HepG2 (cell line): ENCODE results near the gene ABHD17C. TPM values are rescaled to one million over a fixed set of nuclear protein-coding genes. Genes with fewer than 3 reads are reported as not detected.

Experiments used
- ATAC-seq: fragments of 200-7000 bp; cut with Tn5 transposase; 3 replicates; pipeline ENCODE4 v1.9.1; 2020; ENCODE audit warnings: mild to moderate bottlenecking, moderate library complexity
- BruUV-seq: library from RNA; stranded (reverse); fragments of 400-500 nt; replicated peaks from 2 replicates; lab custom pipeline; 2021; lab: Mats Ljungman, UMichigan
- CTCF ChIA-PET: fragments of 300-600 bp; formaldehyde crosslinking; extraction: SDS; loops from one replicate; lab custom pipeline; 2021; ENCODE audit warnings: low total read pairs, inconsistent platforms, low intra/inter-chr PET ratio; lab: Yijun Ruan, JAX
- POLR2A ChIA-PET: fragments of 350-600 bp; sonication (Branson Sonifier 250); formaldehyde crosslinking; loops from one replicate; lab custom pipeline; 2020; ENCODE audit warnings: antibody characterized with exemption, inconsistent platforms; lab: Yijun Ruan, JAX
- DNase-seq: peaks from one replicate; pipeline ENCODE4 v3.0.0-alpha.2; 2015; ENCODE audit warnings: low spot score
- FAIRE-seq: peaks from 3 replicates; lab custom pipeline; 2011; peaks lifted over from hg19 to GRCh38; lab: Jason Lieb, UNC
- H2AFZ ChIP-seq: one replicate; pipeline ENCODE4 v1.6.1; 2011; ENCODE audit warnings: low read length, inconsistent platforms
- H3K27ac ChIP-seq: fragments of 300-600 bp; 3 replicates; pipeline ENCODE4 v1.8.0; 2011; ENCODE audit warnings: mixed run types, mild to moderate bottlenecking, mixed read lengths, low read length, inconsistent platforms; ENCODE audit not compliant: insufficient read depth; ENCODE audit errors: extremely low read length
- H3K27me3 ChIP-seq, 2 experiments: fragments of 200-600 bp in 1 of 2; 2 replicates in 1 of 2; 3 replicates in 1 of 2; pipeline versions ENCODE4 v1.6.0 to v1.8.0; 2011; ENCODE audit warnings: low read length in 2 of 2, mild to moderate bottlenecking in 2 of 2, moderate library complexity in 2 of 2, inconsistent platforms in 1 of 2; ENCODE audit not compliant: insufficient read depth in 2 of 2, control insufficient read depth in 1 of 2
- H3K36me3 ChIP-seq, 2 experiments: fragments of 200-600 bp in 1 of 2; replicated peaks in 1 of 2; 2 replicates in 1 of 2; 3 replicates in 1 of 2; pipeline versions ENCODE4 v1.5.1 to v1.8.0; 2011; ENCODE audit warnings: low read length in 2 of 2, inconsistent platforms in 1 of 2; ENCODE audit not compliant: insufficient read depth in 2 of 2, control insufficient read depth in 1 of 2
- H3K4me1 ChIP-seq: 2 replicates; pipeline ENCODE4 v1.5.1; 2012; ENCODE audit warnings: low read length, inconsistent platforms; ENCODE audit not compliant: insufficient read depth
- H3K4me2 ChIP-seq: 2 replicates; pipeline ENCODE4 v1.6.0; 2011; ENCODE audit warnings: low read depth, low read length, inconsistent platforms
- H3K4me3 ChIP-seq, 3 experiments: fragments of 200-600 bp in 1 of 3; sonication (generic), shearing (Covaris generic) in 1 of 3; replicated peaks in 1 of 3; 2 replicates each; pipeline ENCODE4 v1.5.1; 2011 to 2016; ENCODE audit warnings: low read length in 3 of 3, inconsistent platforms in 2 of 3, low read depth in 2 of 3, mild to moderate bottlenecking in 2 of 3, control low read depth in 1 of 3, mixed read lengths in 1 of 3; ENCODE audit not compliant: insufficient read depth in 1 of 3
- H3K79me2 ChIP-seq: one replicate; pipeline ENCODE4 v1.6.1; 2011; ENCODE audit warnings: low read length, inconsistent platforms; ENCODE audit not compliant: insufficient read depth
- H3K9ac ChIP-seq: 2 replicates; pipeline ENCODE4 v1.6.0; 2011; ENCODE audit warnings: mild to moderate bottlenecking, low read depth, low read length, inconsistent platforms; ENCODE audit not compliant: insufficient read depth
- H3K9me3 ChIP-seq: 2 replicates; pipeline ENCODE4 v1.5.1; 2012; ENCODE audit warnings: mild to moderate bottlenecking, low read length
- H4K20me1 ChIP-seq: 2 replicates; pipeline ENCODE4 v1.6.0; 2011; ENCODE audit warnings: inconsistent platforms, mild to moderate bottlenecking, low read length, moderate library complexity; ENCODE audit not compliant: insufficient read depth
- CEBPG ChIP-seq: IDR thresholded peaks from 2 replicates; pipeline ENCODE4 v1.6.1; 2016
- CHCHD3 ChIP-seq: sonication (generic); formaldehyde crosslinking; IDR thresholded peaks from 2 replicates; pipeline ENCODE4 v1.8.0; 2022; ENCODE audit warnings: mild to moderate bottlenecking, missing genetic modification reagents, moderate library complexity
- HNF4A ChIP-seq: sonication (generic); formaldehyde crosslinking; IDR thresholded peaks from 2 replicates; pipeline ENCODE4 v1.4.0; 2020; ENCODE audit warnings: missing genetic modification reagents
- PHF21A ChIP-seq: sonication (generic); formaldehyde crosslinking; IDR thresholded peaks from 2 replicates; pipeline ENCODE4 v1.5.0; 2020; ENCODE audit warnings: mild to moderate bottlenecking, missing genetic modification reagents
- ZBTB3 ChIP-seq: sonication (generic); formaldehyde crosslinking; IDR thresholded peaks from 2 replicates; pipeline ENCODE4 v1.4.0; 2020; ENCODE audit warnings: low read depth, mild to moderate bottlenecking, moderate library complexity, missing genetic modification reagents, borderline replicate concordance
- ZFP36L1 ChIP-seq: sonication (generic); formaldehyde crosslinking; IDR thresholded peaks from 2 replicates; pipeline ENCODE4 v1.8.0; 2022; ENCODE audit warnings: mild to moderate bottlenecking, missing genetic modification reagents, moderate library complexity
- ZFY ChIP-seq: sonication (generic); formaldehyde crosslinking; IDR thresholded peaks from 2 replicates; pipeline ENCODE4 v1.4.0; 2020; ENCODE audit warnings: missing genetic modification reagents
- ZKSCAN5 ChIP-seq: sonication (generic); formaldehyde crosslinking; IDR thresholded peaks from 2 replicates; pipeline ENCODE4 v1.5.1; 2020; ENCODE audit warnings: mild to moderate bottlenecking, missing genetic modification reagents
- ZNF263 ChIP-seq: sonication (generic); formaldehyde crosslinking; IDR thresholded peaks from 2 replicates; pipeline ENCODE4 v1.4.0; 2020; ENCODE audit warnings: missing genetic modification reagents
- WGBS: methylation state at CpG from one replicate; pipeline ENCODE4 v1.1.6; 2017; ENCODE audit warnings: low lambda C conversion rate; 5-methylcytosine and 5-hydroxymethylcytosine counted together
- in situ Hi-C: cut with HindIII; loops from 2 replicates; pipeline ENCODE4 v1.10.0; 2017; ENCODE audit warnings: low pct_unique_long_range_greater_than_20kb; ENCODE audit not compliant: extremely low pct_ligation_motif_present
- intact Hi-C: fragments of 100-400 bp; cut with micrococcal nuclease; formaldehyde crosslinking; loops from one replicate; pipeline ENCODE4 v1.10.0; 2022; ENCODE audit not compliant: unreplicated experiment
- polyA plus RNA-seq, 8 experiments: library from polyadenylated mRNA; depleted of rRNA in 3 of 8; stranded (reverse) in 7 of 8; unstranded in 1 of 8; fragments of >200 nt; fragmentation: Illumina TruSeq in 4 of 8; extraction: Trizol in 4 of 8; gene quantifications; 2 replicates each; pipeline versions ENCODE4 v1.2.1 to v1.2.3, GENCODE V29; 2011 to 2016; ENCODE audit warnings: low read depth in 4 of 8, missing spikeins in 1 of 8, mixed read lengths in 1 of 8; ENCODE audit not compliant: insufficient read depth in 1 of 8
- total RNA-seq, 5 experiments: library from RNA; depleted of rRNA; stranded (reverse); fragments of >200 nt; fragmentation: Illumina TruSeq; extraction: Trizol; gene quantifications; 2 replicates each; pipeline ENCODE4 v1.2.3, GENCODE V29; 2016; ENCODE audit warnings: low read depth in 1 of 5
- TF ChIP-seq, protein P1 (sequence below): sonication (generic); formaldehyde crosslinking; IDR thresholded peaks from 2 replicates; pipeline ENCODE4 v1.4.0; 2020; ENCODE audit warnings: missing genetic modification reagents, borderline replicate concordance
- TF ChIP-seq, protein P2 (sequence below): IDR thresholded peaks from 2 replicates; pipeline ENCODE4 v1.6.1; 2016; ENCODE audit warnings: low read depth

ABHD17C gene
- total and polyA plus RNA-seq, 2 of the 13 experiments (the other 11 are each of a cell fraction or from before 2014, with no cell fraction given), result 2.9 to 3.9 TPM

DNA sequence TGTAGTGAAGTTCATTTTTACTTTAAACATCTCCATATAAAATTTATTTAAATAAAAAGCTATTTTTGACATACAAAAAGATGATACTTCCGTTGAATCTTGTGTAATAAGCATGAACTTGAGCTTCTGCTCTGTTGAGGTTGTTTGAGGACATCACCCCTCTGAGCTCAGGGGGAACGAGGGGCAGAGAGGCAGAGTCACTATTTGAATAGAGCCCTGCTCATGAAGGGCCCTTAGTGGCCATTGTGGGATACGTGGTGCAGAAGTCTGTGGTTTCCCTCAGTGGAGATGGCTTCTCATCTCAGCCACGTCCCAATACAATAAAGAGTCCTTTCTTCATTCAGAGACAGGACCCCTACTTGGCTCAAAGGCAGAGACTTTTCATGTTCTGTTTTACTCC is 94.7 kb downstream of the ABHD17C start:
- H4K20me1 ChIP-seq, result 0 out of 2 replicates have a peak, but pooled peaks cover 2% of the 10 kb centered on the region
- ChIA-PET POLR2A (no interaction called here), CTCF (no interaction called here)
- in situ Hi-C loops, result no loop called here
- TF ChIP-seq ZBTB3 (CRISPR knock-in tag) (no peak), CHCHD3 (CRISPR knock-in tag) (no peak), CEBPG (CRISPR knock-in tag) (no peak), ZFP36L1 (no peak), ZNF263 (no peak), HNF4A (CRISPR knock-in tag) (no peak), PHF21A (CRISPR knock-in tag) (no peak), ZFY (CRISPR knock-in tag) (no peak), ZKSCAN5 (no peak)
- TF ChIP-seq, protein P1, sequence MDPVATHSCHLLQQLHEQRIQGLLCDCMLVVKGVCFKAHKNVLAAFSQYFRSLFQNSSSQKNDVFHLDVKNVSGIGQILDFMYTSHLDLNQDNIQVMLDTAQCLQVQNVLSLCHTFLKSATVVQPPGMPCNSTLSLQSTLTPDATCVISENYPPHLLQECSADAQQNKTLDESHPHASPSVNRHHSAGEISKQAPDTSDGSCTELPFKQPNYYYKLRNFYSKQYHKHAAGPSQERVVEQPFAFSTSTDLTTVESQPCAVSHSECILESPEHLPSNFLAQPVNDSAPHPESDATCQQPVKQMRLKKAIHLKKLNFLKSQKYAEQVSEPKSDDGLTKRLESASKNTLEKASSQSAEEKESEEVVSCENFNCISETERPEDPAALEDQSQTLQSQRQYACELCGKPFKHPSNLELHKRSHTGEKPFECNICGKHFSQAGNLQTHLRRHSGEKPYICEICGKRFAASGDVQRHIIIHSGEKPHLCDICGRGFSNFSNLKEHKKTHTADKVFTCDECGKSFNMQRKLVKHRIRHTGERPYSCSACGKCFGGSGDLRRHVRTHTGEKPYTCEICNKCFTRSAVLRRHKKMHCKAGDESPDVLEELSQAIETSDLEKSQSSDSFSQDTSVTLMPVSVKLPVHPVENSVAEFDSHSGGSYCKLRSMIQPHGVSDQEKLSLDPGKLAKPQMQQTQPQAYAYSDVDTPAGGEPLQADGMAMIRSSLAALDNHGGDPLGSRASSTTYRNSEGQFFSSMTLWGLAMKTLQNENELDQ (CRISPR knock-in tag), result no peak
- TF ChIP-seq, protein P2, sequence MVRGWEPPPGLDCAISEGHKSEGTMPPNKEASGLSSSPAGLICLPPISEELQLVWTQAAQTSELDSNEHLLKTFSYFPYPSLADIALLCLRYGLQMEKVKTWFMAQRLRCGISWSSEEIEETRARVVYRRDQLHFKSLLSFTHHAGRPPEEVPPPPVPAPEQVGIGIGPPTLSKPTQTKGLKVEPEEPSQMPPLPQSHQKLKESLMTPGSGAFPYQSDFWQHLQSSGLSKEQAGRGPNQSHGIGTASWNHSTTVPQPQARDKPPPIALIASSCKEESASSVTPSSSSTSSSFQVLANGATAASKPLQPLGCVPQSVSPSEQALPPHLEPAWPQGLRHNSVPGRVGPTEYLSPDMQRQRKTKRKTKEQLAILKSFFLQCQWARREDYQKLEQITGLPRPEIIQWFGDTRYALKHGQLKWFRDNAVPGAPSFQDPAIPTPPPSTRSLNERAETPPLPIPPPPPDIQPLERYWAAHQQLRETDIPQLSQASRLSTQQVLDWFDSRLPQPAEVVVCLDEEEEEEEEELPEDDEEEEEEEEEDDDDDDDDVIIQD, result no peak
- no peak overlapping the region for H3K27ac ChIP-seq
- no peak overlapping the region for H3K4me2 ChIP-seq
- ATAC-seq (no peak), DNase-seq (no peak), FAIRE-seq (no peak)
- no peaks in the 10 kb centered on the region for H3K79me2 ChIP-seq
- 88% methylated on average over 4 of the region's 4 CpGs for WGBS
- no peak overlapping the region for H3K9ac ChIP-seq
- H3K4me1 ChIP-seq, result no peaks in the 10 kb centered on the region
- BruUV-seq, result no TSS peak
- no peak overlapping the region for H3K4me3 ChIP-seq
- H3K27me3 ChIP-seq, result no peaks in the 10 kb centered on the region
- no peaks in the 10 kb centered on the region for H3K9me3 ChIP-seq
- peaks cover 29 to 71% of the 10 kb centered on the region in 2 experiments for H3K36me3 ChIP-seq
- intact Hi-C loops, result no loop called here
- H2AFZ ChIP-seq, result no peak overlapping the region
